ENCODE measurements around the gene R3HDM2. TPM values are rescaled to one million over a fixed set of nuclear protein-coding genes. Genes with fewer than 3 reads are reported as not detected.

Gene R3HDM2
- total and polyA plus RNA-seq, 2 of the 13 experiments (the other 11 are each of a cell fraction or from before 2014, with no cell fraction given): 11.1 to 23.5 TPM

GRCh38 chr12:57459055-57459749 is 28.4 kb upstream of the R3HDM2 start (continued):
- TF ChIP-seq ESRRA (CRISPR knock-in tag; IDR thresholded peaks at IDR 0.05; ENCODE audit: low read depth) (0 out of 2 replicates have a peak, but pooled peaks have one; percentile 37), SNAPC4 (CRISPR knock-in tag; IDR thresholded peaks at IDR 0.05) (no peak), ZBTB33 (CRISPR knock-in tag; IDR thresholded peaks at IDR 0.05) (peak; percentile 32; the same call in 1 of the 2 replicates), ZNF775 (CRISPR knock-in tag; IDR thresholded peaks at IDR 0.05; ENCODE audit: borderline replicate concordance) (no peak), MAFF (IDR thresholded peaks at IDR 0.05; ENCODE audit: low read depth, low read length) (no peak), FUBP1 (CRISPR knock-in tag; IDR thresholded peaks at IDR 0.05; ENCODE audit: borderline replicate concordance) (no peak), ONECUT2 (CRISPR knock-in tag; IDR thresholded peaks at IDR 0.05) (no peak), ZNF841 (CRISPR knock-in tag; IDR thresholded peaks at IDR 0.05; ENCODE audit: borderline replicate concordance) (no peak), ZNF501 (CRISPR knock-in tag; IDR thresholded peaks at IDR 0.05) (peak; percentile 84), ZNF615 (CRISPR knock-in tag; IDR thresholded peaks at IDR 0.05; ENCODE audit: borderline replicate concordance) (no peak), TEAD2 (CRISPR knock-in tag; IDR thresholded peaks at IDR 0.05) (no peak), CERS6 (CRISPR knock-in tag; IDR thresholded peaks at IDR 0.05) (no peak), NONO (IDR thresholded peaks at IDR 0.05) (no peak), NONO (CRISPR knock-in tag; conservative IDR thresholded peaks at IDR 0.05) (no peak; the same call in 1 of the 2 replicates), ZNF512B (CRISPR knock-in tag; IDR thresholded peaks at IDR 0.05; ENCODE audit: borderline replicate concordance) (no peak), U2AF1 (optimal IDR thresholded peaks at IDR 0.05; ENCODE audit: low read depth, low read length) (no peak)
